ENCODE measurements around the gene RAB22A. TPM values are rescaled to one million over a fixed set of nuclear protein-coding genes. Genes with fewer than 3 reads are reported as not detected.
A peak's percentile ranks its signal among the peaks of the same experiment; 100 is the strongest.

The RAB22A gene
- total and polyA plus RNA-seq, 9 of the 15 experiments (the other 6 are each of a cell fraction or from before 2014, with no cell fraction given) = 1.1 to 8.0 (median 6.7) TPM

GRCh38 chr20:58389968-58390658 lies 80.6 kb downstream of the RAB22A start (continued):
- TF ChIP-seq ZBTB33 (CRISPR knock-in tag; IDR thresholded peaks at IDR 0.05) (no peak), MAFK (IDR thresholded peaks at IDR 0.05; ENCODE audit: low read length) (no peak), ZNF766 (CRISPR knock-in tag; conservative IDR thresholded peaks at IDR 0.05) (no peak), FIP1L1 (IDR thresholded peaks at IDR 0.05; ENCODE audit: low read depth, low read length, poor library complexity, severe bottlenecking) (no peak), NR2C2 (CRISPR knock-in tag; IDR thresholded peaks at IDR 0.05) (0 out of 2 replicates have a peak, but pooled peaks have one; percentile 23), NR2C2 (tag; IDR thresholded peaks at IDR 0.05) (no peak; the same call in 1 of the 2 replicates)

GRCh38 chr20:58390659-58391035 lies 81.1 kb downstream of the RAB22A start:
- Histone ChIP-seq H3K9ac (ENCODE audit: insufficient read depth in 1 of 2, low read depth in 2 of 2, low read length in 2 of 2) (peak overlapping the region; percentile 65 to 91; a peak in 3 of 4 replicates), H3K4me2 (ENCODE audit: insufficient read depth, low read length) (peak overlapping the region; percentile 97), H3K9me3 (replicated peaks; ENCODE audit: control insufficient read depth, insufficient read depth, low read depth, low read length) (peaks cover 5% of the 10 kb centered on the region; the same call in 1 of the 2 replicates), H3K36me3 (ENCODE audit: control insufficient read depth, insufficient read depth, low read length) (peaks cover 49% of the 10 kb centered on the region), H3K27ac (ENCODE audit: extremely low read depth, low read depth, low read length) (peak overlapping the region; percentile 97), H3K79me2 (ENCODE audit: control insufficient read depth, insufficient read depth, low read length) (peaks cover 64% of the 10 kb centered on the region), H3K4me1 (replicated peaks in 1 of 2; ENCODE audit: control insufficient read depth in 2 of 2, insufficient read depth in 2 of 2, low read length in 2 of 2) (peaks cover 21 to 27% of the 10 kb centered on the region in 2 experiments), H4K20me1 (replicated peaks; ENCODE audit: control insufficient read depth, insufficient read depth, low read length) (peaks cover 21% of the 10 kb centered on the region; the same call in 1 of the 2 replicates), H3K4me3 (peak overlapping the region; percentile 67; the same call in 1 of the 2 replicates), H2AFZ (ENCODE audit: low read depth, low read length) (no peak overlapping the region), H3K9me1 (ENCODE audit: control insufficient read depth, insufficient read depth, low read length) (no peaks in the 10 kb centered on the region), H3K27me3 (ENCODE audit: control insufficient read depth in 2 of 2, insufficient read depth in 2 of 2, low read length in 2 of 2) (no peaks in the 10 kb centered on the region)
- intact Hi-C loops (cut with micrococcal nuclease) = no loop called here
- WGBS (ENCODE audit: insufficient coverage, low coverage, missing lambda C conversion rate) = 17% methylated on average over 8 of the region's 8 CpGs
- in situ Hi-C loops (cut with MboI) = no loop called here
- BruUV-seq (replicated peaks) = no TSS peak
- no peak for DNase-seq (ENCODE audit: extremely low read depth in 1 of 4, low spot score in 3 of 4)
- no peak for ATAC-seq
- POLR2A ChIA-PET = interaction anchor here (0.6 to 1.0 kb wide), 3 partner anchors 9 to 57 kb away, joined by 3 read pairs; no protein-coding TSS in a partner anchor
- peak; percentile 8 for TF ChIP-seq HDAC3 (IDR thresholded peaks at IDR 0.05; ENCODE audit: borderline replicate concordance, partially characterized antibody)
- no peak for TF ChIP-seq BACH1 (tag; IDR thresholded peaks at IDR 0.05)
- TF ChIP-seq DPF2 (IDR thresholded peaks at IDR 0.05) = 0 out of 2 replicates have a peak, but pooled peaks have one; percentile 10
- 0 out of 4 replicates have a peak, but pooled peaks of 1 of the 2 experiments have one; percentile 5 for TF ChIP-seq MLLT1 (IDR thresholded peaks at IDR 0.05)
- FAIRE-seq = no peak
- CTCF ChIA-PET (ENCODE audit: low intra/inter-chr PET ratio) = no interaction called here
